H1 (cell line): Measurements from ENCODE around the gene DVL1. TPM values are rescaled to one million over a fixed set of nuclear protein-coding genes. Genes with fewer than 3 reads are reported as not detected.

Source experiments
- HDAC2 ChIP-seq, 2 experiments: fragments of 300-600 bp in 1 of 2; sonication (generic) in 1 of 2; IDR thresholded peaks; 2 replicates each; pipeline ENCODE4 v1.6.1; 2011 to 2012; ENCODE audit warnings: low read depth in 2 of 2, low read length in 2 of 2, mild to moderate bottlenecking in 2 of 2, moderate library complexity in 2 of 2, borderline replicate concordance in 1 of 2, inconsistent platforms in 1 of 2
- polyA plus RNA-seq, 7 experiments: library from polyadenylated mRNA; depleted of rRNA in 3 of 7; stranded (reverse) in 5 of 7; unstranded in 2 of 7; fragments of >200 nt in 5 of 7; fragments of 200-250 nt in 2 of 7; gene quantifications; 1 replicate in 5 of 7; 2 replicates in 1 of 7; 4 replicates in 1 of 7; pipeline versions ENCODE4 v1.2.1 to v1.2.3, GENCODE V29; 2011 to 2013; ENCODE audit warnings: missing spikeins in 2 of 7, mixed read lengths in 2 of 7
- total RNA-seq: library from RNA; stranded (reverse); fragmentation: NEBNext Ultra II Directional; extraction: Animal tissue kit (Norgen Biotek cat#: 25700); gene quantifications from 2 replicates; pipeline ENCODE4 v1.2.1, GENCODE V29; 2021

The DVL1 gene
- total and polyA plus RNA-seq, 2 of the 8 experiments (the other 6 are each of a cell fraction or from before 2014, with no cell fraction given): 39.4 to 58.9 TPM

- no peak for TF ChIP-seq HDAC2 (IDR thresholded peaks at IDR 0.05; ENCODE audit: borderline replicate concordance in 1 of 2, low read depth in 2 of 2, low read length in 2 of 2)
- TF ChIP-seq, all 59 proteins: peak for 0
Measured at GRCh38 chr1:1373051-1373814, 24.0 kb upstream of the DVL1 start (continued).
